HepG2 (cell line): ENCODE data around the gene SCGB3A2.

Experiments used
- MXD1 ChIP-seq: sonication (generic); formaldehyde crosslinking; IDR thresholded peaks from 2 replicates; pipeline ENCODE4 v1.4.0; 2020; ENCODE audit warnings: mild to moderate bottlenecking, missing genetic modification reagents
- ZNF644 ChIP-seq: IDR thresholded peaks from 2 replicates; pipeline ENCODE4 v1.6.1; 2016; ENCODE audit warnings: low read depth
- TF ChIP-seq, protein P1 (sequence below): sonication (generic); formaldehyde crosslinking; IDR thresholded peaks from 2 replicates; pipeline ENCODE4 v1.5.0; 2020; ENCODE audit warnings: mild to moderate bottlenecking, missing genetic modification reagents, moderate library complexity

- TF ChIP-seq, protein P1, sequence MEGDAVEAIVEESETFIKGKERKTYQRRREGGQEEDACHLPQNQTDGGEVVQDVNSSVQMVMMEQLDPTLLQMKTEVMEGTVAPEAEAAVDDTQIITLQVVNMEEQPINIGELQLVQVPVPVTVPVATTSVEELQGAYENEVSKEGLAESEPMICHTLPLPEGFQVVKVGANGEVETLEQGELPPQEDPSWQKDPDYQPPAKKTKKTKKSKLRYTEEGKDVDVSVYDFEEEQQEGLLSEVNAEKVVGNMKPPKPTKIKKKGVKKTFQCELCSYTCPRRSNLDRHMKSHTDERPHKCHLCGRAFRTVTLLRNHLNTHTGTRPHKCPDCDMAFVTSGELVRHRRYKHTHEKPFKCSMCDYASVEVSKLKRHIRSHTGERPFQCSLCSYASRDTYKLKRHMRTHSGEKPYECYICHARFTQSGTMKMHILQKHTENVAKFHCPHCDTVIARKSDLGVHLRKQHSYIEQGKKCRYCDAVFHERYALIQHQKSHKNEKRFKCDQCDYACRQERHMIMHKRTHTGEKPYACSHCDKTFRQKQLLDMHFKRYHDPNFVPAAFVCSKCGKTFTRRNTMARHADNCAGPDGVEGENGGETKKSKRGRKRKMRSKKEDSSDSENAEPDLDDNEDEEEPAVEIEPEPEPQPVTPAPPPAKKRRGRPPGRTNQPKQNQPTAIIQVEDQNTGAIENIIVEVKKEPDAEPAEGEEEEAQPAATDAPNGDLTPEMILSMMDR (CRISPR knock-in tag): no peak
- no peak for TF ChIP-seq ZNF644 (CRISPR knock-in tag)
- TF ChIP-seq MXD1: no peak
These were observed 4.2 kb downstream of the SCGB3A2 start for GRCh38 chr5:147882586-147883313.
